Measurements from ENCODE around the gene EML6.

Gene EML6

GRCh38 chr2:55012672-55013484 lies 289.4 kb downstream of the EML6 start:
- no peak for DNase-seq

- no peak for DNase-seq
These were observed 290.5 kb downstream of the EML6 start for GRCh38 chr2:55013936-55014335.

GRCh38 chr2:55014962-55015939 lies 291.8 kb downstream of the EML6 start:
- DNase-seq = no peak

DNA sequence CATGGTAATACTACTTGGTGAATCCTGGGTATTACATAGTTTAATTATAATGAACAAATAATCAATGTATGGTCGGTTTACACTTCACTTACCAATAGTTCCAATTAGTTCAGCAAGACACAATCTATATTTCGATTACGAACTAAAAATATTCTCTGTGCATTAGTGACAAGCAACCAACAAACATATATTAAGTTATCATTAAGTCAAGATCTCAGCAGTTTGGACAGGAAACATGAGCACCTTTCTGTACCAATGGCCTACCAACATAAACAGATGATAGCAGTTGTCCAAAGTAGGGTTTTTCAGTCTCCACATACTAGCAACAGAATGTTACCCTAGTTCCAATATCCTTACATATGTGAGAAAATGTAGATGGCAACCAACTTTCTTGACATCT lies 294.0 kb downstream of the EML6 start:
- DNase-seq = no peak

GRCh38 chr2:55017880-55018279 lies 294.4 kb downstream of the EML6 start:
- DNase-seq = no peak

DNA sequence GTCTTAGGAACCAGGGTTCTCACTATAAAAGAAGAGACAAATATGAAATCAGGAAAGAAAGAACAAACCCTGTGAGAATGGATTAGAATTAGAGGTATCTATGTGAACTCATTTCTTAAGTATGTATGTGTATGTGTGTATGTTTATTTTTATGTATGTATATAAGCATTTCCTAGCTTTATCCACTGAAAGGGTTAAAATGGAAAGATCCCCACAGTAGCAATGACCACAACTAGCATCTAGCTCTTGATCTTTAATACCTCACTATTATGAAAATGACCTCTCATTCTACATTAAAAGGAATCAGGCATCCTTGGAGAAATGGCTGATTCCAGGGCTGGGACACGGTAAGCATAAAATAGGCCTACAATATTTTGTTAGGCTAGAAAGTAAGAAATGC lies 295.2 kb downstream of the EML6 start:
- DNase-seq = no peak

DNA sequence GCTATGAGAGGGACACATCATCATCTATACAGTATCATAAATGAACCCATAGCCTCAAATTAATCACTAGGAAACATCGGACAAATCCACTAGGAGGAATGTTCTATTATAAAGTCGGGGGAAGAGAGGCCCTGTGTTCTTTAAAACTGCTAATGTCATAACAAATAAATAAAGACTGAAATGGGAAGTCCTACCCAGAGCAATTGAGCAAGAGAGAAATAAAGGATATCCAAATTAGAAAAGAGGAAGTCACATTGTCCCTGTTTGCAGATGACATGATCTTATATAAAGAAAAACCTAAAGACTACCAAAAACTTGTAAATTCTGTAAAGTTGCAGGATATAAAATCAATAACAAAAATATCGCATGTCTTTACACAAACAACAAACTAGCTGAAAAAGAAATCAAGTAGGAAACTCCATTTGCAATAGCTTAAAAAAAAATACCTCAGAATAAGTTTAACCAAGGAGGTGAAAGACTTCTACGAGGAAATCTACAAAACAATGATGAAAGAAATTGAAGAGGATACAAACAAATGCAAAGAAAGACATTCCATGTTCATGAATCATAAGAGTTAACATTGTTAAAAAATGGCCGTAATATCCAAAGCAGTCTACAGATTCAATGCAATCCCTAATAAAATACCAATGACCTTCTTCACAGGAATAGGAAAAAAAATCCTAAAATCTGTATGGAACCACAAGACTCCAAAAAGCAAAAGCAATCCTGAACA lies 296.2 kb downstream of the EML6 start:
- no peak for DNase-seq

All from NCI-H748 treated with DMSO at 0.1 percent for 48 hours (cell line).